Activated CD4-positive, alpha-beta T cell treated with anti-CD3 and anti-CD28 coated beads for 1 hour (primary cell): Measurements from ENCODE around the gene ATP5IF1.

Source experiments
- DNase-seq: peaks from one replicate; pipeline ENCODE4 v3.0.0-alpha.2; 2020

ATP5IF1 gene

DNA sequence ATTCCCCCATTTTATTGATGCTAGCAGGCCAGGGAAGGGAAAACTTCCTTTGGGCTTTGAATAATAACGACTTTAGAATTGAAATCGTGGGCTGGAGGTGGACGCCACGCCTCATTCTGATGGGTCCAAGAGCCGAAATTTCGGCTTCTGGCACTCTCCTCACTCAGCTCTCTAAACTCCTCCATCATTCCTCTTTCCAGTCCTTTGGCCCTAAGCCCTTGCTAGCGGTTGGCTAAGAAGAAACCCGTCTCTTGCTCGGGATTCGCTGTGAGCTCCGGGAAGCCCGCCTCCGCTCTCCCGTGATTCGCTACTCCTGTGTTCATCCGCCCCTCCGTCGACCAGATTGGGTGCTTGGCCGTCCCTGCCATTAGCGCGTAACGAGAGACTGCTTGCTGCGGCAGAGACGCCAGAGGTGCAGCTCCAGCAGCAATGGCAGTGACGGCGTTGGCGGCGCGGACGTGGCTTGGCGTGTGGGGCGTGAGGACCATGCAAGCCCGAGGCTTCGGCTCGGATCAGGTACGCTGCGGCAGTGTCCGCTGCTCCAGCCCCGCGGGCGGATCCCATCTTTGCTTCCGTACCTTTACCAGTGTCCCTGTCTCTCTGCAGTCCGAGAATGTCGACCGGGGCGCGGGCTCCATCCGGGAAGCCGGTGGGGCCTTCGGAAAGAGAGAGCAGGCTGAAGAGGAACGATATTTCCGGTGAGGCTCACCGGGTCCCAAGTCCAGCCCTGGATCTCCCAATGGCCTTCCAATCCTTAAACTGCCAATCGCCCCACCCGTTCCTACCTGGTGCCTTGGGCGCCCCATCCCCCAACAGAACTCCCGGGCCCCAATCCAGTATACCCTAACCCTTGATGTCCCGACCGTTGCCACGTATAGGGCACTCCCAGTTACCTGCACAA lies at the start of gene ATP5IF1:
Gene ATP5IF1, plus strand, starts transcription at position 370 of the 901 bp plus-strand sequence. Its CDS starts 60 bp downstream, at position 430.
- DNase-seq: peak; percentile 91

DNA sequence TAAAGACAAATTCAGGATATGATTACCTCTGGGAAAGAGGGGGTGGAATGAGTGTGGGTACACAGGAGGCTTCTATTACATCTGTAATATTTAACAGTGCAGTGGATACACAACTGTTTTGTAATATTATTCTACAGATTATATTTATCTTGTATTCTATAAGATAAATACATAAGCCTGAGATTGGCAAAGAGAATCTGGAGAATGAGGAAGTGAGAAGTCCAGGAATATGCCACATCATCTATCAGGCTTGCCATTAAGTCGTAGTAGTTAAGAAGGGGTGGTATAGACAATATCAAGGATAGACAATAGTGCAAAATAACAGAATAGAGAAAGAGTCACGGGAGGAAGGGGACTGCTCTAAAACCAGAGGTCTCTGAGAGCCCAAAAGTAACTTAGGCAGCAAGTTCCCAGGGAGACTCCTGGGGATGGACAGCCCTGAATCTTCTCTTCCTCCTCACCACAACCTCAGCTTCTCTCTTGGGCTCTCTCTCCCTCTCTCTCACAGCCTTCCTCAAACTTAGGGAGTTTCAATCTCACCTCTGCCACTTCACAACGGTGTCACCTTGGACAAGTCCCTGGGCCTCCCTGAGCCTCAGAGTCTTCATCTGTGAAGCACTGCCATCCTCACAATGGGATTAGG lies 45.5 kb upstream of the ATP5IF1 start:
- no peak for DNase-seq

DNA sequence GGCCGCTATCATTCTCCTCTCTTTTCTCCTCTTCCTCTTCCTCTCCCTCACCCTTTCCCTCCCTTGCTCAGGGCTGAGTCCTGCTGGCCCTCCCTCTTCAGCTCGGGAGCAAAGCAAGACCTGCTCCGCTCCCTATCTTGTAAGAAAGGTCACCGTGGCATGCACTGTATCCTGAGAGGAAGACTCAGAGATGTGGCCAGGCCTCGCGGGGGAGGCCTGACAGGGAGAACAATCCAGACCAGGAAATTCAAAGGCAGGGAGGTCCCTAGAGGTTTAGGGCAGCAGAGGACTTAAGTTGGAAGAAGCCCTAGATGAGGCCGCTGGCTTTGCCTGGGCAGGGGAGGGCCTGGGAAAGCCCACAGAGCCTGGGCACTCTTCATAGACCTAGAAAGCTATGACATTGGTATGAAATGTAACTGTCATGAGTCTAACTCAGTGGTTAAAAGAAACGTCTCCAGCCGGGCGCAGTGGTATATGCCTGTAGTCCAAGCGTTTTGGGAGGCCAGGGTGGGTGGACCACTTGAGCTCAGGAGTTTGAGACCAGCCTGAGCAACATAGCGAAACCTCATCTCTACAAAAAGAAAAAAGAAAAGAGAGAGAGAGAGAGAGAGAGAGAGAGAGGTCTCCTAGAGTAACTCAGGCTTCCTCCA lies 44.8 kb upstream of the ATP5IF1 start:
- no peak for DNase-seq

DNA sequence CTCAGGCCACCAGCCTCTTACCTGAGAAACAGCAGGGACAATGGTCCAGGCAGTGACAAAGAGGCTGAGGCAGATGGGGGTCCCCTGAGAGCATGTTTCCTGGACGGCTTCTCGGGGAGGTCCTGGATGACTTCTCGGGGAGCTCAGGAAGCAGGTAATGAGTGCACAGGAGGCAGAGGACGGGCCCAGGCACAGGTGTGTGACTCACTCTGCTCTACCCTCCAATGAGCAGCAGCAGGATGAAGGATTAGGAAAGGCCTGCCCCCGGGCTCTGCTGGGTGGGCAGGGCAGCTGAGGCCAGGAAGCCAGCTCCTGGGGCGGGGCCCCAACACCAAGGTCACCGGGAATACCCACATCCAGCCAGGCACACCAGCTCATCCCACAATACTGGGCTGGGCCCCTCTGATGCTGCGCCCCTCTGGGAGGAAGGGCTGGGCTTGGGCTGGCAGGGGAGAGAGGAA lies 42.2 kb upstream of the ATP5IF1 start:
- DNase-seq: no peak

DNA sequence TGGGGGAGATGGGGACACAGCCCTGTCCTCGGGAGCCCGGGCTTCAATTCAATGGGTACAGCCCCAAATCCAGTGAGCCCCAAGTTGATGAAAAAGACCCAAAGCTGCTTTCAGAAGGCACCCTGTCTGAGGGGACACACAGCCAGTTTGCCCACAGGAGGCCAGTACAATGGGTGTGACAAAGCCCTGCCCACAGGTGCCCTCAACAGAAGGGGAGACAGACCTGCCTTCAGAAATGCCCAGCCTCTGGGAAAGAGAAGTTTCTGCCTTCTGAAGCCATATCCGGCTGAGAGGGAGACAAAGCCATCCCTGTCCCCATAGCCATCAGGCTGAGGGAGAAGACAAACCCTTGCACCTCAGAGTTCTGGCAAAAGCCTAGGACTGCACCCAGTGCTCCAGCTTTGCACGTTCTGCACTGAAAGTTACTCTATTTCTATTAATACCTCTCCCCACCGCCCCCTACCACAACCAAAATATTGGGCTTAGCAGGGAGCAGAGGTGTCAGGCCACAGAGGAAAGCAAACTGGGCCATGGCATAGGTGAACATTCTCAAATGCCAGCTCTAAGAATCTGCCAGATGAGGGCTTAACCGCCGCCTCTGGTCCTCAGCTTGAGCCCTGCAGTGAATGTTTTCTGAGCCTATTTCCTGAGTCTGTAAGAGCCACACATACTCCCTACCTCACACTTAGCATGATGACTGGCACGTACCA lies 41.4 kb upstream of the ATP5IF1 start:
- DNase-seq: no peak

DNA sequence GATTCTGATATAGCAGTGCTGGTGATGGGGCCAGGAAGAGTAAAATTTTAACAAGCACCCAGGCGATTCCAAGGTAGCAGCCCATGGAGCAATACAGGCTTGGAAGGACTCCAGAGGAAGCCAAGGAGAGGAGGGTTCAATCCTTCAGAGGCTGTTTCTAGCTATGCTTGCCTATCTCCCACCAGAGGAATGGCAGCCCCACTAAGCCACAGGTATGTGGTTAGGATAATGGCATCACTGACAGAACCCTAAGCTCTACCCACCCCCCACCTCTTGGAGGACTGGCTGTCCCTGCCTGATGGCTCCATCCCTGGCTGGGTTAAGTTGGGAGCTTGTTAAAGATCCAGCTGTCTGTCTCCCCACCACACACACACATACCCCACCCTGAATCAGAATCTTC lies 40.1 kb upstream of the ATP5IF1 start:
- DNase-seq: no peak

DNA sequence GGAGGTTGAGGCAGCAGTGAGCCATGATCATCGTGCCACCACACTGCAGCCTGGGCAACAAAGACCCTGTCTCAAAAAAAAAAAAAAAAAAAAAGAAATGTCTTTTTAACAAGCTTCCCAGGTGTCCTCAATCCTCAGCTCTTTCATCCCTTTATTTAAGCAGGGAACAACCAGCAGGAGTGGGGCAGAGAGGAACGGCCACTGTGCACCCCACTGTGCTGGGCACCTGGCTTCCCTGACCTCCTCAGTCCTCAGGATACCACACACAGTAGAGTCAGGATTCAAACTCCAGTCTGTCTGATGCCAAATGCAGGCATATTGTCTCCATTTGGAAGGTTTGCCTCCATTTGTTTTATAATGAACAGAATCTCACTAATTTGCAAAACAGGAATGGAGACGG lies 39.6 kb upstream of the ATP5IF1 start:
- DNase-seq: no peak

DNA sequence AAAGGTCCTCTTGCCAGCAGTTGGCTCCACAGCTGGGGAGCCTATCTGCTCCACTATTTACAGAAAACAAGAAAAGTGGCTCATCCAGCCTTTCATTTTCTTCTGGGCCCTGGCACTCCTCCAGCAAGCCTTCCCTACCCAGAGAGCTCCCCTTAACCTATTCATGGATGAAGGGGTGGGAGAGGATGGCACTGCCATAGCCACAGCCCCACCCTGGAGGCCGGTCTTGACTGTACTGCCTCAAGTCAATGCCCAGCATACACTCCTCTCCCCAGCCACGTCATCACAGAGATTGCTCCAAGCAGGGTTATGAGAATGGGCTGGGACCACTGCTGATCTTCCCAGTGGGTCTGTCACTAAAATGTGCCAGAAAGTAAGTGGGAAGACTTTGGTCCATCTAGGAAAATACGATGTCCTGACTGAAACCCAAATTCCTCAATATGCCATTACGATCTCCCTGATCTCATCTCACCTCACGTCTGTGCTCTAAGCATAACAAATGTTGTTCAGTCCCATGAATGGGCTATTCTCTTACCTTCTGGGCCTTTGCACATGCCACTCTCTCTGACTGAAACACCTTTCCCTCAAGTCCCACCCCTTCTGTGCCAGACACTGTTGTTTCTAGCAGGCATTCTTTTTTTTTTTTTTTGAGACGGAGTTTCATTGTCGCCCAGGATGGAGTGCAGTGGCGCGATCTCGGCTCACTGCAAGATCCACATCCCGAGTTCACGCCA lies 38.1 kb upstream of the ATP5IF1 start:
- DNase-seq: no peak

DNA sequence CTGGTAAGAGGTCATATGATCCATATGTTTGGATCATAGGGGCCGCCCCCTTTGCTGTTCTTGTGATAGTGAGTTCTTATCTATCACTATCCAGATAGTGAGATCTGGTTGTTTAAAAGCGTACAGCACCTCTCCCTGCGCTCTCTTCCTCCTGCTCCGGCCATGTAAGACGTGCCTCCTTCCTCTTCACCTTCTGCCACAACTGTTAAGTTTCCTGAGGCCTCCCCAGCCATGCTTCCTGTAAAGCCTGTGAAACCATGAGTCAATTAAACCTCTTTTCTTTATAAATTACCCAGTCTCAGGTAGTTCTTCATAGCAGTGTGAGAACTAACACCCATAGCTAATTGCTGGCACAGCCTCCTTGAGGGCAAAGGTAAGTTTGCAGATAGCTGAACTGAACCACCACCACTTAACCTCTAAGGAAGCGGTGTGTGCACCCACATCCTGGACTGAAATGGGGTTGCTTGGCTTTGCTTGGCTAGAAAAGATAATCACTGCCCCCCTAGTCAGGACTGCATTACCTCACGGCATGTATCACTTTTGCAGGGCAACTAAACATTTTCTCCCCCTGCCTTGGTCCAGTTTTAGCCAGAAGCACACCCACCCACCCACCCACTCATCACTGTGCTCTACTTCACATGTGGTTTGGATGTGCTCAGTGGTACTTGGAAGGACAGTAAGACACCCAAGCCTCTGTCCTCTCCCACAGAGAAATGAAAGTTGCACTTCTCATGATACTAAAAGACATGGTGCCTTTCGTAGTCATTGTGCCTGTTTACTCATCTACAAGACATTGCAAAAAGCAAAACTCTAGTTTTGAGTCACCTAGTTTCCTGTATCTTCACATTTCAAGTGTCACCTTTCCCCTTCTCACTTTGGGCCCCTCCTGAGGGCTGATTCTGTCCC lies 36.3 kb upstream of the ATP5IF1 start:
- peak; percentile 19 for DNase-seq

DNA sequence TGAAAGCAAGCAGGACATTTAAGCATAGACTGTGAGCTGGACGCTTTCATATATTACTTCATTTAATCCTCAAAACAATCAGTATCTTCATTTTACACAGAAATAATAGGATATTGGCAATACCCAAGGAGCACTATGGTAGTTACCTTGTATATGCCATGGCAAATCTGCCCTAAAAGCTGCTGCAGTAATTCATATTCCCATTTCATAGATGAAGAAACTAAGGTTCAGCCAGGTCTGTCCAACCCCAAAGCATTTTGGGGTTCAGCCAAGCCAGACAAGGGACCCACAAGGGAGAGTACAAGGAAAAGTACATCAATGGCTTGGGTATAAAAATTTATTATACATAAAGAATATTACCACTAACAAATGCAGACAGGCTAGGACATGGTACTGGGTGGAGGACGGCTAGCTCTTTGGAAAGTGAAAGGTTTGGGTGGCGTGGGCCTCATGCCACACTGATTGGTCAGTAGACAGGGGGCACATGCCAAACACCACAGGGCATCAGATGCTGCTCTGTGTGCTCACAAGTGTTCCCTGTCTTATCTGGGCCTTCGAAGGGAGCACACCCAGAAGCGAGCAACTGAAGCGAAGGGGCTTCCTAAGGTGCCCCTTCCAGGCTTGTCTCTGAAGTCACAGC lies 35.6 kb upstream of the ATP5IF1 start:
- no peak for DNase-seq

DNA sequence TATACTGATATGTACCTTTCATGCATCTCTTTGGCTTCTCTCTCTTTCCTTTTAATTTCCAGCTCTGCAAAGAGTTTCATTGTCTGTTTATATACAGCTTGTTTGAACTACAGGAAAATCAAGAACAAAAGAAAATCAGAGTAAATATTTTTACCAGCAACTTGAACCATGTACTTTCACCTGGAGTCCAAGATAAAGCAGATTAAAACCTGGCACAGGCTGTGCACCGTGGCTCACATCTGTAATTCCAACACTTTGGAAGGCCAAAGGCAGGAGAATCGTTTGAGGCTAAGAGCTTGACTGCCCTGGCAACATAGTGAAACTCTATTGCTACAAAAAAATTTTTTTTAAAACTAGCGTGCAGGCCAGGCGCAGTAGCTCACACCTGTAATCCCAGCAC lies 30.7 kb upstream of the ATP5IF1 start:
- no peak for DNase-seq

DNA sequence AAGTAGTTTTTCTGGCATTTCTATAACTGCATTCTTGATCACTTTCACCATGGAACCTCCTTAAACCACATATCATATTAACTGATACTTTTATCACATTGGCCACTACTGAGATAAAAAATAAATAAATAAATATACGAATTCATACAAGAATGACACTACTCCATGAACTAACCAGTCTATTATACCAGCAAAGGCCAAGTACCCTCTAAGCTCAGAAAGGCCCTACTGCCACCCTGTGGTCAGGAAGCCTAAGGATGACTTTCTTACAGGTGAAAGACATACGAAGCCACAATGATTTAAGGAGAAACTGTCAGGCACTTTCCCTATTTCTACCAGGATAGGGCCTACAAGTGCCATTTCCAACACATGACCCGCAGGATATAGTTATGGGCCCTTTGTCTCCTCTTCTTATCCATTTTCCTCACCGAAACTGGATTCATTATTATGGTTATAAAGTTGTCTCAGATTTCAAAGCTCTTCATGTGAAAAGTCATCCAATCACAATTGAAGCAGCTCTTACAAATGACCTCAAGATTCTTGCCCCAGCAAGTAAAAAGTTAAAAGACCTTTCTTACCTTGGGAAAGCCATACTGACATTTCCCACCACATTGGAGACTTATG lies 27.0 kb upstream of the ATP5IF1 start:
- peak; percentile 37 for DNase-seq

DNA sequence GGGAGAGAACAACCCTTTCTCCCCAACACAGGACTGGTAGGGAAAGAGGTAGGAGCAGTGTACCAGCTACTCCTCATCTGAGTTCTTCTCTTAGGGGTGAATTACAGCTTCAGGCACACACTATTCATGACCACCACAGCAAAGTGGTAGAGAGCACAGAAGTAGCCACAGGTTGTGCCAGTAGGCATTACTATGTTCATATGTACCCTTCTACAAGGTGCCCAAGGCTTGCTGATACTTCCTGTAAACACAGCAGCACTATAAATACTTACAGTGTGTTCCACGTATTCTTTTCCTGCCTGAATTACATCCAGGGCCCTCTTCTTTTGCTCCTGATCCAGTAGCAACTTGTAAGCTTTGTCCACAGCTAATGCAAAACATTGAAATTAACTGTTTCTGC lies 26.2 kb upstream of the ATP5IF1 start:
- no peak for DNase-seq

DNA sequence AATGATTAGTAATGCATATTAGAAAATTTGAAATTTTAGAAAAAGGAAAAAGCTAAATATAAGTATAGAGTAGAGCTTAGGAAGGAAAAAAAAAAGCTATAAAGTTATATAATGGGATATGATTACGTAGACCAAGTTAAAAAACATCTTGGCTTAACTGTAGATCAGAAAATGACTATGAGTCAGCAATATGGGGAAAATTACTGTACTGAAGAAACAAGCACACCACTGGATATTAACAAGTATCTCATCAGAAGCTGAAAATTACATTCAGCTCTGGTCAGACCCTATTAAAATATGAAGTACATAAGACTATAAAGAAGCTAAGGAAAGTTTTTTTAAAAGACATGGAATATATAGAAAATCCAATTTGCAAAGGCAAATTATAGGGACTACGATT lies 22.6 kb upstream of the ATP5IF1 start:
- no peak for DNase-seq

DNA sequence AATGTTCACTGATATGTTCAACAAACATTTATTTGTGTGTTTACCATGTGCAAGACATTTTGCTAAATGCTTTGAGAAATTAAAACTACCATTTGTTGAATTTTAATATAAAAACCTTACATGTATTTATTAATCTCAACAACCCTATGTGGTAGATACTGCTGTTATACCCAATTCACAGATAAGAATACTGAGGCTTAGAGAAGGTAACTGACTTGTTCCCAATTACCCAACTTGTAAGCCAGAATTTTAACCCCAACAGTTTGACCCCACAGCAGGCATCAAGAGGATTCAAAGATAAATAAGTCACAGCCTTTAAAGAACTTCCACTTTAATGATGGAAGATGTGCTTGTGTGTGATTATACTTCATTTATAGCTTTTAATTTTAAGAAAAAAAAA lies 6.8 kb upstream of the ATP5IF1 start:
- DNase-seq: no peak

DNA sequence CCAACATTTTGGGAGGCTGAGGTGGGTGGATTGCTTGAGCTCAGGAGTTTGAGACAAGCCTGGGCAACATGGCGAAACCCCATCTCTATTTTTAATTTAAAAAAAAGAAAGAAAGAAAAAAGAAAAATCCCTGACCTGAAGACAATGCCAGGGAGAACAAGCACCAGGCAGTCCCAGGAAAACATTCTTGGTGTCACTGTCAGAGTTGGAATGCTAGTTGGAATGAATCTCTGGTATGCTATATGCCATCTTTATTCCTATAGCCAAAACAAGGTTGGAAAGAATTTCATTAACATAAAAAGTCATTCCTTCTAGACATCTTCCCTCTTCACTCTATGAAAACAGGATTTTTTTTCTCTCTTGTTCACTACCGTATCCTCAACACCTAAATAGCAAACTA lies 5.9 kb upstream of the ATP5IF1 start:
- DNase-seq: no peak

DNA sequence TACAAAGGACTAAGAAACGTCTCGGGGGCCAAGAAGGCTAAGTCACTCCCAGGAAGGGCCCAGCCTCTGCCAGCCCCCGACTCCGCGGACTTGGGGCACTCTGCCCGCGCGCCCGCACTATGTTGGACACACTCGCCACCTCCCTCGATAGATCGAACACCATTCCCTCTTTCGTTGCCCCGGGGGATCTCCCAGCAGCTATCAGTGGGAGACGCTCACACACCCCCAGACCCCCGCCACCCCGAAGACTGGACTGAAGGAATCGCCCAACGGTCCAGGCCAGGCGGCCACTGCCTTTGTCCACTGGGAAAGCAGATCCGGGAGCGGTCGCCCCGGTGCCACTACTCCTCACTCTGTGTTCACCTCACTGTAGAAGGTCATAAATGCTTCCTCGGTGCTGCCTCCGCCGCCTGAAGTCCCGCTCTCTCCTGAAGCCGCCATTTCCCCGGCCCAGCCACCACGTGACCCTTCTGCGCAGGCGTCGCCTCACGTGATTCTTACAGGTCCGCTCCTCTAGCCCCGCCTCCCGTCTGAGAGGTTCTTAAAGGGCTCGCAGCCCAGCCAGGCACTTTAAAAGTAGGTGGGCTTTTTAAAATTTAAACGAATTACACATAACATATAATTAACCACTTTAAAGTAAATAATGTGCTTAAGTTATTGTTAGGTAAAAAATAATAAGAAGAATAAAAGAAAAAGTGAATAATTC lies 3.2 kb upstream of the ATP5IF1 start, which contains the start of gene DNAJC8:
Gene DNAJC8, minus strand, starts transcription at position 472 of the 706 bp plus-strand sequence. Its CDS starts 31 bp downstream, at position 441.
- peak; percentile 91 for DNase-seq

DNA sequence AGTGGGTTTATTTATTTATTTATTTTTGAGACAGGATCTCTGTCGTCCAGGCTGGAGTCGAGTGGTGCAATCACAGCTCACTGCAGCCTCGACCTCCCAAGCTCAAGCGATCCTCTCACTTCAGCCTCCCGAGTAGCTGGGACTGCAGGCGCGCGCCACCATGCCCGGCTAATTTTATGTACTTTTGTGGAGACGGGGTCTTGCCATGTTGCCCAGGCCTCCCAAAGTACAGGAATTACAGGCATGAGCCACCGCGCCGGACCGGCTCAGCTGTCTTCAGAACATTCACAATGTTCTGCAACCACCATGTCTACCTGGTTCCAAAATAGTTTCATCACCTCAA lies 2.7 kb upstream of the ATP5IF1 start:
- DNase-seq: no peak

DNA sequence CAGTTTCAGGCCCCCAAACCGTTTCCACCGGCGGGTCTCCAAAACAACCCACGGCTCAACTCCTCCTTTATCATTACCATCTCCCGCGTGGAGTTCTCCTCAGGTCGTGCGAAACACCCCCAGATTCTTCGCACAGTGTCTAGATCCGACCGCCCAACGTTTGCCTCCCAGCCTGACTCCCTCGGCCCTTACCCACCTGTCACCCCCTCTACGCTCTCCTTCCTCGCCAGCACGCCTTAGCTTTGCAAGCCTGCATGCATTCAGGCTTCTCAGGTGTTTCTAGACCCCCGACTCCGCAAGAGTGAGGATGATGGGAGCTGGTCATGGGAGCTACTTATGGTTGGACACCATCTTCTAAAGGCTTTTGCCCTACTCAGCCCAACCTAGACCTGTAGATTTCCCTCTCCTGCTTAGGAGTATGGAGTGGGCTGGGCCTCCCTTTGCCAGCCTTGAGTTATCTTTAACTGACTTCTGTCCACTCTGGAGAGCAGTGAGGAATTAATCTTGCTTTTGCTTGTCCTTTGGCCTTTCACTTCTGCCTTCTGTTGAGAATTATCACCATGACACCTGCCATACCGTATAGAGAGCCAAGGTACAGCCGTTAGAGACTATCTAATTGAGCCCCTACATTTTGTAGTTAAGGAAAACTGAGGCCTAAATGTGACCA lies 865 bp downstream of the ATP5IF1 start:
- DNase-seq: no peak
